B cell (primary cell): Measurements from ENCODE around the gene SLC25A40.

ENCODE experiments used
- EZH2 ChIP-seq: IDR thresholded peaks from 2 replicates; pipeline ENCODE4 v1.6.1; 2012; ENCODE audit warnings: borderline replicate concordance, low read depth, mild to moderate bottlenecking, moderate library complexity, low read length; ENCODE audit not compliant: insufficient read depth, poor library complexity, severe bottlenecking
- TF ChIP-seq, protein P1 (sequence below): fragments of 200-600 bp; IDR thresholded peaks from one replicate; pipeline ENCODE4 v1.8.0; 2022; ENCODE audit warnings: antibody characterized with exemption, mild to moderate bottlenecking

DNA sequence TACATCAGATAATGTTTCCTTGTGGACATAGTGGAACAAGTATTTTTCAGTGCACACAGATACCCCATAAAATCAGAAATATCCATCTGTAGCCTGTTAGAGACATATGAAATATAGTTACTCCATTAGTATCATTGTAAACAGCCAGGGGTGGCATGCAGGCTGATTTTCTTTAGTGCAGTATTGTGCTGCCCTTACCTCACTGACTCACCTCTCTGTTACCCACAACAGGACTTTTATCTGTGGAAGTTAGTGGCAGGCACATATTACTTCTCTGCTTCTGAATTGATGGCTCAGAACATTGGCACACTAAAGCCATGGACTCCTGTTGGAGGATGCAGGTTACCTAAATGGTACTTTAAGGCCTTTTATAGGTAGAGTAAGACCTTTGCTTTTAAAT, 70.0 kb downstream of the SLC25A40 start:
- TF ChIP-seq, protein P1, sequence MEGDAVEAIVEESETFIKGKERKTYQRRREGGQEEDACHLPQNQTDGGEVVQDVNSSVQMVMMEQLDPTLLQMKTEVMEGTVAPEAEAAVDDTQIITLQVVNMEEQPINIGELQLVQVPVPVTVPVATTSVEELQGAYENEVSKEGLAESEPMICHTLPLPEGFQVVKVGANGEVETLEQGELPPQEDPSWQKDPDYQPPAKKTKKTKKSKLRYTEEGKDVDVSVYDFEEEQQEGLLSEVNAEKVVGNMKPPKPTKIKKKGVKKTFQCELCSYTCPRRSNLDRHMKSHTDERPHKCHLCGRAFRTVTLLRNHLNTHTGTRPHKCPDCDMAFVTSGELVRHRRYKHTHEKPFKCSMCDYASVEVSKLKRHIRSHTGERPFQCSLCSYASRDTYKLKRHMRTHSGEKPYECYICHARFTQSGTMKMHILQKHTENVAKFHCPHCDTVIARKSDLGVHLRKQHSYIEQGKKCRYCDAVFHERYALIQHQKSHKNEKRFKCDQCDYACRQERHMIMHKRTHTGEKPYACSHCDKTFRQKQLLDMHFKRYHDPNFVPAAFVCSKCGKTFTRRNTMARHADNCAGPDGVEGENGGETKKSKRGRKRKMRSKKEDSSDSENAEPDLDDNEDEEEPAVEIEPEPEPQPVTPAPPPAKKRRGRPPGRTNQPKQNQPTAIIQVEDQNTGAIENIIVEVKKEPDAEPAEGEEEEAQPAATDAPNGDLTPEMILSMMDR = no peak
- TF ChIP-seq EZH2 = no peak
